Measurements from ENCODE around the gene MACROH2A2. TPM values are rescaled to one million over a fixed set of nuclear protein-coding genes. Genes with fewer than 3 reads are reported as not detected.

The MACROH2A2 gene
- total RNA-seq (2012; rRNA removed) (16.7 and 17.4 TPM in 2 replicates), polyA plus RNA-seq (2012; rRNA removed) (14.5 and 16.1 TPM in 2 replicates), Bru-seq, nascent RNA (percentile 60 among the genes with signal in this experiment), BruChase-seq, experiment 1, labeled RNA remaining after a 6-hour chase (percentile 57 among the genes with signal in this experiment), BruChase-seq, experiment 2, labeled RNA remaining after a 2-hour chase (percentile 50 among the genes with signal in this experiment)
- 11.7 and 11.8 TPM in 2 replicates for polyA plus RNA-seq (2012; cell fraction: cytosol; rRNA removed)
- 6.0 and 7.7 TPM in 2 replicates for polyA plus RNA-seq (2012; cell fraction: nucleus; rRNA removed; ENCODE audit: low replicate concordance)
- long read RNA-seq, transcript H2AFY2-201 (9 exons, 1,980 nt) = major isoform, 24 of 29 reads
- long read RNA-seq, partial matches to known transcripts = 4 of 29 reads
- long read RNA-seq, other reads (novel, unspliced or antisense) = 1 of 29 reads

GRCh38 chr10:70052462-70053217 is at the start of gene MACROH2A2:
Gene MACROH2A2 (plus strand): TSS chr10:70052846. CDS start chr10:70075659, 22,813 bp downstream.
- 0% methylated on average over 19 of the region's 58 CpGs; no CpG with 5 or more reads in 1 of the 2 experiments for WGBS, 2 experiments (ENCODE audit: extremely low coverage in 2 of 2, insufficient read length in 1 of 2)
- Histone ChIP-seq H3K4me3 (ENCODE audit: insufficient read depth, low read depth, low read length) (peak within 1 kb of the TSS; percentile 74), H3K27ac (ENCODE audit: insufficient read depth, low read length) (peak within 1 kb of the TSS; percentile 70), H4K20me1 (ENCODE audit: insufficient read depth, low read length) (no peaks in the 10 kb centered on the region), H3K23ac (ENCODE audit: low read depth, low read length) (peak within 1 kb of the TSS; percentile 36), H2BK20ac (ENCODE audit: low read depth, low read length) (no peak within 1 kb of the TSS), H3K36me3 (ENCODE audit: control insufficient read depth, insufficient read depth, low read length) (no peaks in the 10 kb centered on the region), H2AK9ac (replicated peaks; ENCODE audit: low read depth, low read length, poor library complexity) (peak within 1 kb of the TSS; percentile 78), H3K18ac (ENCODE audit: low read depth, low read length) (no peak within 1 kb of the TSS; the same call in 1 of the 2 replicates), H4K91ac (ENCODE audit: insufficient read depth, low read depth, low read length) (peak within 1 kb of the TSS; percentile 76; the same call in 1 of the 2 replicates), H3K4me2 (ENCODE audit: low read depth, low read length) (peak within 1 kb of the TSS; percentile 92), H3K14ac (replicated peaks; ENCODE audit: low read depth, low read length) (peak within 1 kb of the TSS; percentile 51; the same call in 1 of the 2 replicates), H3K27me3 (ENCODE audit: control insufficient read depth, insufficient read depth, low read length) (peaks cover 15% of the 10 kb centered on the region), H3K79me1 (ENCODE audit: low read depth in 1 of 2, low read length in 2 of 2) (peaks cover 12 to 13% of the 10 kb centered on the region in 2 experiments; a peak in 3 of 4 replicates), H3K9ac (ENCODE audit: low read depth, low read length) (peak within 1 kb of the TSS; percentile 68), H4K8ac (ENCODE audit: low read depth in 2 of 2, low read length in 2 of 2) (peak within 1 kb of the TSS; percentile 77 to 91; a peak in 3 of 4 replicates), H3K4ac (ENCODE audit: low read depth, low read length) (peak within 1 kb of the TSS; percentile 59; the same call in 1 of the 2 replicates), H3K4me1 (ENCODE audit: control insufficient read depth, insufficient read depth, low read length) (no peaks in the 10 kb centered on the region), H2BK120ac (ENCODE audit: low read depth, low read length) (peak within 1 kb of the TSS; percentile 53), H2BK5ac (ENCODE audit: low read depth, low read length, poor library complexity, severe bottlenecking) (no peak within 1 kb of the TSS), H3K56ac (ENCODE audit: extremely low read depth, insufficient read depth, low read length) (peak within 1 kb of the TSS; percentile 48; the same call in 1 of the 2 replicates), H4K5ac (ENCODE audit: low read depth, low read length) (peak within 1 kb of the TSS; percentile 46; the same call in 1 of the 2 replicates), H3K9me3 (ENCODE audit: control insufficient read depth, insufficient read depth, low read length) (no peaks in the 10 kb centered on the region), H2BK15ac (ENCODE audit: low read depth, low read length) (peak within 1 kb of the TSS; percentile 69; the same call in 1 of the 3 replicates), H2AK5ac (ENCODE audit: low read depth, low read length) (peak within 1 kb of the TSS; percentile 16; the same call in 1 of the 2 replicates), H2AFZ (replicated peaks; ENCODE audit: low read length, poor library complexity) (peak within 1 kb of the TSS; percentile 89), H3K9me1 (ENCODE audit: insufficient read depth, low read length) (no peaks in the 10 kb centered on the region; the same call in 1 of the 2 replicates)
- dilution Hi-C loops (cut with HindIII; ENCODE audit: low sequenced_read_pairs, unreplicated experiment) = no loop called here
- peak; percentile 66 for DNase-seq
- POLR2A ChIA-PET (ENCODE audit: unreplicated experiment) = interaction anchor here (0.6 to 0.7 kb wide), 2 partner anchors 16 to 119 kb away, joined by 3 read pairs; no protein-coding TSS in a partner anchor
- in situ Hi-C loops (cut with MboI; ENCODE audit: low sequenced_read_pairs) = no loop called here
- intact Hi-C loops (cut with micrococcal nuclease) = loop anchor here (5.0 kb wide), 1 partner anchor 80 kb away; no protein-coding TSS in a partner anchor
- TF ChIP-seq SMC3 (IDR thresholded peaks at IDR 0.05; ENCODE audit: low read depth, low read length) (no peak), BHLHE40 (IDR thresholded peaks at IDR 0.05; ENCODE audit: low read depth, low read length) (no peak), MXI1 (IDR thresholded peaks at IDR 0.05; ENCODE audit: borderline replicate concordance, low read depth, low read length) (no peak), RAD21 (IDR thresholded peaks at IDR 0.05; ENCODE audit: low read length) (0 out of 2 replicates have a peak, but pooled peaks have one; percentile 17), CTCF (conservative IDR thresholded peaks at IDR 0.05; ENCODE audit: low read depth, low read length) (peak; percentile 44), NFE2L2 (IDR thresholded peaks at IDR 0.05; ENCODE audit: low read depth, low read length) (no peak), CEBPB (IDR thresholded peaks at IDR 0.05; ENCODE audit: low read depth, low read length) (no peak), USF2 (IDR thresholded peaks at IDR 0.05; ENCODE audit: low read depth, low read length) (no peak), MAZ (IDR thresholded peaks at IDR 0.05; ENCODE audit: borderline replicate concordance, low read depth, low read length) (peak; percentile 48; the same call in 1 of the 2 replicates)
- BruUV-seq (replicated peaks) = no TSS peak
- peak; percentile 92 for ATAC-seq (ENCODE audit: low read depth)
- CTCF ChIA-PET = interaction anchor here (0.6 to 0.8 kb wide), 2 partner anchors 95 to 1272 kb away, joined by 3 read pairs; no protein-coding TSS in a partner anchor
